Body of pancreas (tissue), 4 donors: ENCODE data around the gene VASH1.

Experiments used
- CTCF ChIP-seq, 7 experiments: fragments of 450-650 bp in 4 of 7; fragments of 200-600 bp in 3 of 7; sonication (generic) in 3 of 7; IDR thresholded peaks; one replicate each; pipeline ENCODE4 v1.5.1; 2016 to 2019; ENCODE audit warnings: antibody characterized with exemption in 7 of 7
- POLR2A ChIP-seq, 3 donors: fragments of 450-650 bp; IDR thresholded peaks; one replicate each; pipeline ENCODE4 v1.6.1; 2016; ENCODE audit warnings: antibody characterized with exemption in 3 of 3, mild to moderate bottlenecking in 2 of 3

GRCh38 chr14:76765461-76765931 is 4.2 kb downstream of the VASH1 start:
- TF ChIP-seq CTCF (IDR thresholded peaks at IDR 0.05) (no peak), POLR2A (IDR thresholded peaks at IDR 0.05) (no peak)
